ENCODE data around the gene TIMP2.
"Not testable (repeated sequence)": the region's sequence is repeated elsewhere in the genome, so short reads cannot be mapped to it uniquely, and the experiment has no call there.

The TIMP2 gene

DNA sequence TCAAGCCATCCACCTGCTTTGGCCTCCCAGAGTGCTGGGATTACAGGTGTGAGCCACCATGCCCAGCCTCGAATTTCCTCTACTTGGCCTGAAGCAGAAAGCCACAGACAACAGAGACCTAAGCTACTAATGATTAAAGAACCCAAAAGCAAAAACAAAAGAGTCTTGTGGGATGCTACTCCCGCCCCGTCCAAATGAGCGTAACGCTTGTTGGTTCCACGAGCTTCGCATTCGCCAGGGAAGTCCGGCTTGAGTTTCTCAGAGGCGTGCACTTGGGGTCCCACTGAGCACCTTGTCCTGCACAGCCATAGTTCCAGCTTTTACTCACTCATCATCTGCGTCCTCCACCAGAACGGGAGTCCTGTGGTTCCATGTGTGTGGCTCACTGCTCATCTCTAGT is 38.2 kb downstream of the TIMP2 start:
- DNase-seq: no peak

DNA sequence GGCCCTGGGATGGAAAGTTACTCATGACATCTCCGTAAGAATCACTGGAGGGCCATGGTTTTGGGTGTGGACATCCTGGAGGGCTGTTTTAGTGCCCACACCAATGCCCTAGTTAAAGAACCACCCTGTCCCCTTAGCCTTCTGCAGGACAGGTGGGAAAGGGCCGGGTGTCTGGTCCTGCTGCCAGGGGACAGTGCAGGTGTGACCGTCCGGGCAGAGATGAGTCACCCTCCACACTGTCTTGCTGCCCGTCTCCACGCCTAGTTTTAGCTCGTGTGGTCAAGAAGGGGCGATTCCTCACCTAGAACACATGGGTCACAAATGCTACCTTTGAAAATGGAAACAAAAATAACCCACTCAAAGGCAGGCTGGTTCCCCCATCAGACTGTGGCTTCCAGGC is 39.2 kb downstream of the TIMP2 start:
- no peak for DNase-seq

DNA sequence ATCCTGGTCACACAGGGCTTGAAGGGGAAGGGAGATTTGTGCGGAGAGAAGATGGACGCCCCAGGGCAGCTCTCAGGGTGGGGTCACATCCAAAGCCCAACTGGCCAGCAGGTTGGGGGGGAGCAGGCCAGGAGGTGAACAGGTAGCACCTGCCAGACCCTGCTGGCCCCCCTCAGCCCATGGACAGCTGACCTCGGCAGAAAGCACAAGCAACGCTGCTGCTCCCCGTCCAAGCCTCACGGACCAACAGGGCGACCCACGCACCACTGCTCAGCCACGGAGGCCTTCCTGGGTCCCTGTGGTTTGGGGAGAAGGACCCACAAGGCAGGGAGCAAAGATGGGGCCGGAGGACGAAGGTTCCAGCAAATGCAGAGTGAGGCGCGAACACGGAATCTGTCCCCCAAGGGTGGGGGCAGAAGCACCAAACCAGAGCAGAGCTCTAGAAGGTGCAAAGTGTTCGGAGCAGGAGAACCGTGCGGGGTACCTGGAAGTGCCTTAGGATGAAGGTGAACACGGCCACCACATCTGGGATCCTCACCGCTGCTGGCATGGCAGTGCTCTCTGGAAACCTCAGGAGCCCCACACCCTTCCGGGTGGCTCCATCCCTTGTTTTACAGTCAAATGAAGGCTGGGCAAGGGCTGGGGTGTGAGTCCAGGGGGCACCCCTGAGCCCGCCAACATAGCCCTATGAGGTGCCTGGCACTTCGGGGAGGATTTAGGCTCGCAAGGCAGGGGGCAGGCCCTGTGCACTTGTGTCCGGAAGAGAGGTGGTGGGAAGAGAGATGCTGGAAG is 40.1 kb downstream of the TIMP2 start:
- DNase-seq: no peak

DNA sequence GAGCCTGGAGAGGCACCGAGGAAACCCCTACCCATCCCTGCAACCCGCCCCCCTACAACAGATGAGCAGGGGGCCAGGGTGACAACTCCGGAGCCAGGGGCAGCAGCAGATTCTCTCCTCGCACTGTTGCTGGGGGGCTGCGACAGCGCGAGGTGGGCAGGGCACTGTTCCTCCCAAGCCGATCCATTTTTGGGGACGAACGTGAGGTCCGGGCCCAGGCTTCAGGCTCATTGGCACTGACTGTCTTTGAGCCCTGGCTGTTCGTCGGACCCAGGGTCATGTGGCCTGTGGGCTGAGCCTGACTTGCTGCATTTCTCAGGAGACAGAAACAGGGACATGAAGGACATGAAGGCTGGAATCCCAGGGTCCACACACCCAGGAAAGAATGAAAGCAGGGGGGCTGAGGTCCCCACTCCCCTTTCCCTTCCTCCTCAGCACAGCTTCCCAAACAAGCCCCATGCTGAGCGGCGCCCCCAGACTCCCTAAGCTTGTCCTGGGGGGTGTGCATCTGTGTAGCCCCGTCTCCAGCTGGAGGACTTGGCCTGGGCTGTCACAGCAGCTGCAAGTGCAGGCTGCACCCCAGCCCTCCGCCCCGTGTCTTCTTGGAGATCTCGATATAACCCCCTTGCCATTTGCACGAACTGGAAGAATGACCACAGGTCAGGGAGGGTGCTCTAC is 40.9 kb downstream of the TIMP2 start:
- DNase-seq: peak; percentile 73

DNA sequence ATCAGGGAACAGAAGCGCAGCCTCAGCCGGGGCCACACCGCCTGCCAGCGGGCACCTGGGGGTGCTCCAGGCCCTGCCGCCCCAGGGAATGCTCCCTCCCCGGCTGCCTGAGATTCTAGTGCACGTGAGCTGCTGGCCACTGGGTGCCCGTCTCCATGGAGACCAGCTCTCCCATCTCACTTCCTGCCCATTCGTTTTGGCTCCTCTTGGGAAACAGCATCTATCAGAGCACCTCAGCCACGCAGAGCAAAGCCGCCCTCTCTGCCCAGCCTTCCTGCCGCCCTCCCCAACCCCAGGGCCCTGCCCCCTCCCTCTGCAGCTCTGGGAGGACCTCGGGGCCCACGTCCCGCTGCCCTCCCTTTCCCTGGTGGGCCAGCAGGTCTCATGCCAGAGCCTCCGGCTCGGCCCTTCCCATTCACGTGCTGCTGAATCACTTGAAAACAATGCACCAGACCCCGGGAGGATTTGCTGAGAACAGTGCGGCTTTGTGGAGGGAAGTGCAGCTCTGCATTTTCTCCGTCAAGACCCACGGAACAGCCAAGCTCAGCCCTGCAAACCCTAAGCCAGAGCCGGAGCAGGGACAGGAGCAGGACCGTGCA is 41.6 kb downstream of the TIMP2 start:
- DNase-seq: peak; percentile 91

DNA sequence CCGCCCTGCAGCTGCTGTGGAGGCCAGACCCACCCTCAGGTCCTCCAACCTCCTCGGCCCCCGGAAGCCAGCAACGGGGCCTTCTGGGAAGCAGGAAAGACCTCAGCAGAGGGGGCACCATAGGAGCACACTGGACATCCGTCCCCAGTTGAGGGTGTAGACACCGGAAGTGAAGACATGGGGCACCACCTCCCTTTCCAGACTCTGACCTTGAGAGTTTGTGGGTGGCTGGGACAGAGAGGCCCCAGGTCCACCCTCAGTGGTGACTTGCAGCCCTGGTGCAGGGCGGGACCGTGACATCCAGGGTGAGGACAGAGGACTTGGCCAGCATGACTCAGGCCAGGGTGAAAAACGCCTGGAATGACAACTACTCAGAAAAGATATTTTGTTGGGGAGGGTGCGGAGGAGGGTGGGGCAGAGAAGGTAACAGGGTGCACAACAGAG is 42.1 kb downstream of the TIMP2 start:
- DNase-seq: peak; percentile 85

DNA sequence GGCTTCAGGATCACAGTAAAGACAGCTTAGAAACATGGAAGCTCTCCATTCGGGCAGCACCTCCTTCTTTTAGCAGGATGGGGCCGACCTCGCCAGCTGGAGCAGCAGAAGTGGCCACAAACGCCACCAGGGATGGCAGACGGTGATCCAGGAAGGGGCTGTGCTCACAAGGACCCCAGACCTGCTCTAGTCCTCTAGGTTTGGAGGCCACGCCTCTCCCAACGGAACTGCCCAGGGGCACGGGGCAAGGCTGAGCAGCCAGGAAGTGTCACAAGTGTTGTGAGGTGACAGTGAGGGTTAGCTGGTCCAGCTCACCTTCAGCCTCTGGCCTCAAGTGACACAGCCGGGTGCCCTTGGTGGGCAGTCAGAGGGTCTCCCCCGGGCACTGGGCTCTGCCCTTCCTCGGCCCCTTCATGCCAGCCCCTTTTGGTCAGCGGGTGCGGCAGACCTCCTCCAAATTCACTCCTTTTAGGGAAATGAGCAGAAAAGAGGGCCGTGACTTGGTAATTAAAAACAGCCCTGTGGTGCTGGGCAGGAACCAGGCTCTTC is 42.6 kb downstream of the TIMP2 start:
- DNase-seq: no peak

DNA sequence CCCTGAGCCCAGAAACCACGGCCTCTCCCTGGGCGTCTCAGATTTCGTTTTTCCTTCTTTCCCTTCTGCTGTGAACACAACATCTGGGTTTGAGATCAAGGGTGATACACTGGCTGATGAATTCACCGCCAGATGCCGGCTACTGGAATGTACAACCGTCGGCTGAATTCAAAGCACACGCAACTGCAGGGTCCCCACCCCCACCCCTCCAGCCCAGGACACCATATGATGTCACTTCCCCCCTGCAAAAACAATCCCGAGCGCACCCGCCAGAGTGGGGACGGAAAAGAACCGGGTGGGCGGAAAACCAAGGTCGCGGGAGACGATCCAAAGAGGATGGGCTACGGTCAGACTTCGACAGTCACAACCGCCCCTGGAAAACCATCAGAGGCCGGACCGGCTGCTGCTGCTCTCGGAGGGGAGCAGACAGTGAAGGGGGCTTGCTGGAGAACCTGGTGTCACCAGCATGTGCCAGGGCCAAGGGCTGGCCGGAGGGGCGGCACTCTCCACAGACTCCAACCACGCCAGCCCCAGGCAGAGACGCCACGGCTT is 45.5 kb downstream of the TIMP2 start:
- peak; percentile 95 for DNase-seq

DNA sequence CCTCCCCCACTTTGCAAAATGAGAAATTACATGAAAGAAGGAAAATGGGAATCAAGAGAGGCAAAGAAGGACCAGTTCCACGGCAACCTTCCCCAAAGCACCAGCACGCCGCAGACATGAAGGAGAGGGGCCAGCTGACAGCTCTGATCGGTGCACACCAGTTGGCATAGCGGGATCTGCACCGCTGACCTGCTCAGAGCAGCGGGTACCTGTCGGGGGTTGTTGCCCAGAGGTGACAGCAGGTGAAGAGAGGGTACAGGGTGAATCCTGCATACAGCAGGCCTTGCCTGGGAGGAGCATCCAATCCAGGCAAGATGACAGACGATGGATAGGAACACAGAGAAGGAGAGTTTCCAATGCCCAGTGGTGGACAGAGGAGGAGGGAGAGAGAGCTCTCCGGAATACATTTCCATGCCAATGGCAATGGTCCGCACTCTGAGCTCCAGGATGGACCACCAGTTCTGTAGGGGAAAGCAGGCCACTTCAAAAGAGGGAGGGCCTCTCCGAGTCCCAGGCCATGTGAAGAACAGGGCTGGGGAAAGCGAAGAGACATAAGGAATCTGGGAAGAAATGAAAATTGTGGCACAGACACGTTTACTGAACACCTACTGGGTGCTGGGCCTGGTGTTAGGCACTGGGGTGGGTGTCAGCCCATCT is 46.2 kb downstream of the TIMP2 start:
- no peak for DNase-seq

DNA sequence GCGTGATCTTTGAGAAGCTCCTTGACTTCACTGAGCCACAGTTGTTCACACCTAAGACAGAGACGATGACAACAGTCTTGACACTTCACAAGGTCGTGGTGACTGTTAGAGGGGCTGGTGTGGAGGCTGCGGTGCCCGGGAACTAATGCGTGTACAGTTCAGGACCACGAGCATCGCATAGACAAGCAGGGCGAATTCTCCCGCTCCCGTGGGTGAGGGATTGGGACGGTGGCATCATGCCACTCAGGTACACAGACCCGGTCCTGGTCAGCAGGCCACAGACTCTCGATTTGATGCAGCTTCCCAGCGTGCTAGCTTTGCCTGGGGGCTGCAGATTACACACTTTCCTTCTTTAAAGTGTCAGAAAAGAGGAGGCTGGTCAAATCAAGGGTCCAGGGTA is 46.9 kb downstream of the TIMP2 start:
- no peak for DNase-seq

DNA sequence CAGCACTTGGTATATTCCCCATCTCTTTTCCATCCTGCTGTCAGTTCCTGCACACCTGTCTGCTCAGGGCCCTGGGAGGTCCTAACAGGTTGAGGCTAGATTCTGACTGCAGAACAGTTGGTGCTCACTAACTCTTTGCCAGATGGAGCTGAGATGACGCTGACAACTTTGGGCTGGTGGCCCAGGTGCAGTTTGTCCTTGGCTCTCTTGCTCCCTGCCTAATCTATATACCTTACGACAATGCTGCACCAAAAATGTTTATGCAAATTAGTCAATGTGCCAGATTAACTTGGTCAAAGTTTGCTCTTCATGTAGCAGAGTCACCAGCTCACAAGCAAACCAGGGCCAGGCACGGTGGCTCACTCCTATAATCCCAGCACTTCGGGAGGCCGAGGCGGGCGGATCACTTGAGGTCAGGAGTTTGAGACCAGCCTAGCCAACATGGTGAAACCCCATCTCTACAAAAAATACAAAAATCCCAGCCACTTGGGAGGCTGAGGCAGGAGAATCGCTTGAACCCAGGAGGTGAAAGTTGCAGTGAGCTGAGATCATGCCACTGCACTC is 48.2 kb downstream of the TIMP2 start:
- peak; percentile 33 for DNase-seq

DNA sequence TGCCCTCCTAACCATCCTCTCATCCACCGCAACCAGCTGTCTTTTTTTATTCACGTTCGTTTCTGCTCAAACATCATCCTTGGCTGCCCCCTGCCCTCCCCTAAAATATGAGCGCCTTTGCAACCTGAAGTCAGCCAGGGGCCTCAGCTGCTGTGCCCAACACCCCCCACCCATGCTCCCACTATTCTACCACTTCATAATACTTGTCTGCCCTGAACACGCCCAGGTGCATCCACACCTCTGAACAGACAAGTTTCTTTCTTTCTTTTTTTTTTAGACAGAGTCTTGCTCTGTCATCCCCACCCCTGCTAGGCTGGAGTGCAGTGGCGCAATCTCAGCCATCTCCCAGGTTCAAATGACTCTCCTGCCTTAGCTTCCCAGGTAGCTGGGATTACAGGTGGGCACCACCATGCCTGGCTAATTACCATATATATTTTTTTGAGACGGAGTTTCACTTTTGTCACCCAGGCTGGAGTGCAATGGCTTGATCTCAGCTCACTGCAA is 49.0 kb downstream of the TIMP2 start:
- DNase-seq: no peak

DNA sequence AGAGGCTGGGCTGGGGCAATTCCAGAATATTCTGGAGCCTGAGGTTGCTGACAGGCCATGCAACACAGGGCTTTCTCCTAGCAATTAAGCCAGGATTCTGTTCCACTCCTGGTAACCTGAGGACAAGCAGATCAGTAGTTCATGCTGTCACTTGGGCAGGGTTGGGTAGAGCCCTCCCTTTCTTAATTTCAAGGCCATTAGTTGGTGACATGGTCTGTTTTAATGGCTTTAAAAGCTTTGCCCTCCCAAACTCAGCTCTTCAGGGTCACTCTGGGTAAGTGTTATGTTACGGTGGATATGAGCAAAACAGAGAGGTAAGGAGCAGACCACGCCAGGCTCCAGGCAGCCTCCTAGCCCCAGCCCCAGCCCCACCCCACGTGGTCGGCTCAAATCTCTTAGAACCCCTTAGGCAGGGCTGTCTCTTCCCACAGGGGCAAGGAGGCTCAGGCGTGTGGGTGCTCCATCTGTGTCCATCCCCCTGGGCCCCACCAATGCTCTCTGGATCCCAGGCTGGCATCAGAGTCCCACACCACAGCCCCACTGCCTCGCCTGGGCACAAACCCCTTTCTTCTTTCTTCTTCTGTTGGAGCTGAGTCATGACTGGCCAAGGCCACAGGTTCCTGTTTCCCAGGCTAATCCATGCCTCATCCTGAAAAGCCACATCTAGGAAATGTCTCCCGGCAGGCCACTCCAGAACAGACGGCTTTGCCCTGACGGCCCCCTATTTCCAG is 49.7 kb downstream of the TIMP2 start:
- peak; percentile 36 for DNase-seq

DNA sequence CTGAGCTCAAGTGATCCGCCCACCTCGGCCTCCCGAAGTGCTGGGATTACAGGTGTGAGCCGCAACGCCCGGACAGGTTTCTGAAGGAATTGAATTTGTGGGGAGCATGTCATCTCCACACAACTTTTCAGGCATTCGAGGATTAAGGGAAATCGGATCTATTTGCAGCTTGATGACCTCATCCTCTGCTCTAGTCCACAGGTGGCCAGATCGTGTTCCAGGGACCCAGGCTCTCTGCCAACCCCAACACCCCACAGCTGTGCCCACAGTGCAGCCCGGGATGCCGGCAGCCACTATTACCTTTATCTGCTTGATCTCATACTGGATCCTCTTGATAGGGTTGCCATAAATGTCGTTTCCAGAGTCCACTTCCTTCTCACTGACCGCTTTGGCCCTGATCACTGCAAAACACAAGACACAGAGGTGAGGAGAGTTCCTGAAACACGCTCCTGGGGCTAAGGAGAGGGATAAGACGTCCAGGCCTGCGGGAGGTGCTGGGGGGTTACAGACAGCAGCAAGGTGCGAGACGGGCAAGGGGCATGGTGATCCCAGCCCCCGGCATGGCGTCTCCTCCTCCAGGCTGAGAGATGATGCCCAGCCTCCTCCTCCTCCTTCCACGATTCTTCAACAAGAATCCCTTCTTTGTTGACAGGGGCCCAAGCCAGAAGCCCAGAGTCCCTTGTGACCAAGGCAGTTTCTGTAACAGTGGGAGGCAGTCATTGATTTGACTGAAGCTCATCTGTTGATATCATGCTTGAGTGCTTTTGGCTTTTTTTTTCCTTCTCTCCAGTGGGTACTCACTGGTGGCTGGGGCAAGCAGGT is 51.5 kb downstream of the TIMP2 start:
- DNase-seq: peak; percentile 62

DNA sequence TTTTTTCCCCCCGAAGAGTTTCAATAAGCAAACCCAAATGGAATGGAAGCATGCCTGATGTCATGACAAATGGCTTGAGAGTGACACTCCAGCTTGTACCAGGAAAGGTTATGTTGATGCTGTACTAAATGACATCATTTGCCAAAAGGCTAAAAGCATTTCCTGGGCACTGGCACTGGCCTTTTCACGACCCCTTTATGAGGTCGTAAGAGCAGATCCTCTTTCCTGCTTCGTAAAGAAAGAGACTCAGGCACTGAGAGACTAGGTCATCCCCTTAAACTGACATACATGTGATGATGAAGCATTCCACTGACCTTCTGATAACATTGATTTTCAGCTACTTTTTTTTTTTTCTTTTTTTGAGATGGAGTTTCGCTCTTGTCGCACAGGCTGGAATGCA is 52.7 kb downstream of the TIMP2 start:
- no peak for DNase-seq

DNA sequence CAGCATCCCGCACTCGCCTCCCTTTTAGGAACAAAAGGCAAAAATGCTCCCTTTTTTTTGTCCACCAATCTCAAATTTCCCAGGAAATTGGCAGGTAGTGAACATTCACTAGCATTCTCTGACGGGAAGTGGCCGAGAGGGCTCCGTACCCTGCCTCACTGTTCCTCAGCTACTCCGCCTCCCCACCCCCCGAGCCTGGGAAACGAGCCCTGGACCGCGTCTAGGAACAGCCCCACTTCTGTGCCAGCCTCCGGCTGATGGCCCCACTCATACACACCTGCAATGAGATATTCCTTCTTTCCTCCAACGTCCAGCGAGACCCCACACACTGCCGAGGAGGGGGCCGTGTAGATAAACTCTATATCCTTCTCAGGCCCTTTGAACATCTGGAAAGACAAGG is 54.6 kb downstream of the TIMP2 start:
- DNase-seq: no peak

DNA sequence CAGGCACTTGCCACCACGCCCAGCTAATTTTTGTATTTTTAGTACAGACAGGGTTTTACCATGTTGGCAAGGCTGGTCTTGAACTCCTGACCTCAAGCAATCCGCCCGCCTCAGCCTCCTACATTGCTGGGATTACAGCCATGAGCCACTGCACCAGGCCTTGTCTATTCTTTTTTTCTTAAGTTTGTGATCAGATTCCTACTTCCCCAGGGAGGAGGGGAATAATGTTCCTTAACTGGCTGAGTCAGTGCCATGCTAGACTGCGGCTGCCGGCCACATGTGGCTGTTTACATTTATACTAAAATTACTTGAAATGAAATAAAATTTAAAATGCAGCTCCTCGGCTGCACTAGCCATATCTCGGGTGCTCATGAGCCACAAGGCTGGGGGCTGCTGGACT is 56.8 kb downstream of the TIMP2 start:
- no peak for DNase-seq

DNA sequence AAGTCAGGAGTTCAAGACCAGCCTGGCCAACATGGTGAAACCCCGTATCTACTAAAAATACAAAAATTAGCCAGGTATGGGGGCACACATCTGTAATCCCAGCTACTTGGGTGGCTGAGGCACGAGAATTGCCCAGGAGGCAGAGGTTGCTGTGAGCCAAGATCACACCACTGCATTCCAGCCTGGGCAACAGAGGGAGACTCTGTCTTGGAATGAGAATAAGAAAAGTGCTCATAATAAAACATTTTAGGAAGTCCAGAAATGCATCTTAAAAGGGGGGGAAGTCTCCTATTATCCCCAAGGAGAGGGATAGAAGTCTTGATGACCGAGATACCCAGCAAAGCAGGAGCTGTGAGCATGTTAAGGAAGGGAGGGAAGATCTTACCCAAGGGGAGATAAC is 58.1 kb downstream of the TIMP2 start:
- not testable (repeated sequence) for DNase-seq

DNA sequence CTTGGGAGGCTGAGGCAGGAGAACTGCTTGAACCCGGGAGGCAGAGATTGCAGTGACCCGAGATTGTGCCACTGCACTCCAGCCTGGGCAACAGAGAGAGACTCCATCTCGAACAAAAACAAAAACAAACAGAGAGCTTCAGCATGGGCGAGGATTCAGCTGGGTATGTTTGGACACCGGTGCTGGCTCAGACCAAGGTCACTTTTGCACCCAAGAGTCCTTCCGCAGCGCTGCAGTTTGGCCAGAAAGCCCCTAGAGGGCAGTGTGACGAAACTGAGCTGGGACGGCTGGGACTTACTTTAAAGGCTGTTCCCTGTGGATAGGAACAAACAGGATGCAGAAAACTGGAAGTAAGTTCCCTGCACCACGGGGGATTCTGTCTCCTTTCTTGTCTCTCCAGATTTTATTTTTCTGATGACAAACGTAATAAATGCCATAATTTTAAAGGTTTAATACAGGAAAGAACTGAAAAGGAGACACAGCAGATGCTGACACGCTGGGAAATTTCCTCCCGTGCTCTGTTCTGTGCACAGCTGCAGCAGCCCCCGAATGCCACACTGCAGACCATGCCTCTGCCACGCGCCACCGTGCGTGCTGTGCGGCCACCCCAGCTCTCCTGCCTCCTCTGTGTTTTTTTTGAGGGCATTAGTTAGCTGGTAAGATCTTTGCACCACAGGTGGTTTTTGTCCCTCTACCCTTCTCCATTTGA is 59.4 kb downstream of the TIMP2 start:
- peak; percentile 78 for DNase-seq

DNA sequence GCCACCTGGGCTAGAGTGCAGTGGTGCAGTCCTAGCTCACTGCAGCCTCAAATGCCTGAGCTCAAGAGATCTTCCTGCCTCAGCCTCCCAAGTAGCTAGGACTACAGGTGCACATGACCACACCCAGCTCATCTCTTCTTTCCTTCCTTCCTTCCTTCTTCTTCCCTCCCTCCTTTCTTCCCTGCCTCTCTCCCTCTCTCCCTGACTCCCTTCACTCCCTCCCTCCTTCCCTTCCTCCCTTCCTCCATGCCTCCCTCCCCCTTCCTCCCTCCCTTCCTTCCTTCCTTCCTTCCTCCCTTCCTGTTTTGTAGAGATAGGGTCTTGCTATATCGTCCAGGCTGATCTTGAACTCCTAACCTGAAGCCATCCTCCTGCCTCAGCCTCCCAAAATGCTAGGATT is 61.1 kb downstream of the TIMP2 start:
- no peak for DNase-seq

Data from right hindlimb (tissue), 1 donor.